ENCODE measurements around the gene SKI. TPM values are rescaled to one million over a fixed set of nuclear protein-coding genes. Genes with fewer than 3 reads are reported as not detected.

Gene SKI
- total and polyA plus RNA-seq, 2 of the 4 experiments (the other 2 are of a cell fraction), result 2.3 to 20.1 TPM

DNA sequence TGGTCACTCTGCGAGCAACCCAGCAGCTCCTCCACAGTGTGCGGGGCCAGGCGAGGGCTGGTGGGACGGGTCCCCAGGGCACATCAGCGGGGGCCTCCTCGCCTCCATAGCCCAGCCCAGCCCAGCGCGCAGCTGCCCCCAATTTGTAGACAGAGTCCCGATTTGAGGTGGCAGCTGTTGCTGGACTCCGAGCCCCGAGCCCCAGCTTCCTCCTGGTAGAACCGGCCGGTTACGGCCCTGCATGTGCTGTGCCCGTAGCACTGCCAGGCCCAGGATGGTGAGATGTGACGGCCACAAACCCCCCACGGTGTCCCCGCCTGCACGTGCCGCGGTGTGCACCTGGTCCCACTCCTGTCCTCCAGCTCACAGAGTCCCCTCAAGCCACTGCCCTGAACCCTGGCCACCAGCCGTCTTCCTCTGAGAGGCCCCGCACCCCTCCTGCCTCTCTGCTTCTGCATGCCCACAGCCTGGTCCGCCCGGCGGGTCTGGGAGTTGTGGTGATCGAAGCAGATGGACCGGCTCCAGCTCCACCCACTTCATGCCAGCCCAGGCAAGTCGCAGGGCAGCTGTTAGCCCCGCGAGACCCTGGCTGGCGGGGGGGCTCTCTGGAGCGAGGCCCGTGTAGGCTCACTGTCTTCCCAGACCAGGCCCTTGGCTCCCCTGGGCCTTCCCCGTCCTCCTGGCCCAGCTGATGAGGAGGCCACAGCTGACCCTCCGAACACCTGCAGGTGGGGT lies 107.8 kb downstream of the SKI start:
- Histone ChIP-seq H3K9me3 (ENCODE audit: control insufficient read depth, insufficient read depth, low read length) (peaks cover 7% of the 10 kb centered on the region), H3K9ac (ENCODE audit: low read depth, low read length) (no peak overlapping the region), H3K27ac (ENCODE audit: insufficient read depth, low read length) (no peak overlapping the region), H4K91ac (ENCODE audit: insufficient read depth, low read depth, low read length) (no peak overlapping the region), H3K4me1 (ENCODE audit: control insufficient read depth, insufficient read depth, low read length) (peaks cover 3% of the 10 kb centered on the region; the same call in 1 of the 2 replicates), H3K23ac (ENCODE audit: low read depth, low read length) (no peak overlapping the region), H4K20me1 (ENCODE audit: insufficient read depth, low read length) (no peaks in the 10 kb centered on the region), H4K8ac (ENCODE audit: low read depth in 2 of 2, low read length in 2 of 2) (no peak overlapping the region), H3K79me1 (ENCODE audit: low read depth in 1 of 2, low read length in 2 of 2) (no peaks in the 10 kb centered on the region), H2AFZ (replicated peaks; ENCODE audit: low read length, poor library complexity) (no peak overlapping the region), H2BK20ac (ENCODE audit: low read depth, low read length) (no peak overlapping the region), H4K5ac (ENCODE audit: low read depth, low read length) (no peak overlapping the region), H3K4me2 (ENCODE audit: low read depth, low read length) (no peak overlapping the region), H3K27me3 (ENCODE audit: control insufficient read depth, insufficient read depth, low read length) (no peaks in the 10 kb centered on the region; the same call in 1 of the 2 replicates), H3K4ac (ENCODE audit: low read depth, low read length) (no peak overlapping the region), H2BK15ac (ENCODE audit: low read depth, low read length) (no peak overlapping the region), H2AK9ac (replicated peaks; ENCODE audit: low read depth, low read length, poor library complexity) (peak overlapping the region; percentile 55), H3K56ac (ENCODE audit: extremely low read depth, insufficient read depth, low read length) (no peak overlapping the region), H3K9me1 (ENCODE audit: insufficient read depth, low read length) (no peaks in the 10 kb centered on the region), H3K14ac (replicated peaks; ENCODE audit: low read depth, low read length) (no peak overlapping the region), H2AK5ac (ENCODE audit: low read depth, low read length) (no peak overlapping the region), H2BK120ac (ENCODE audit: low read depth, low read length) (no peak overlapping the region), H2BK5ac (ENCODE audit: low read depth, low read length, poor library complexity, severe bottlenecking) (no peak overlapping the region), H3K36me3 (ENCODE audit: control insufficient read depth, insufficient read depth, low read length) (no peaks in the 10 kb centered on the region), H3K18ac (ENCODE audit: low read depth, low read length) (no peak overlapping the region), H3K4me3 (ENCODE audit: insufficient read depth, low read depth, low read length) (no peak overlapping the region)
- in situ Hi-C loops (cut with MboI; ENCODE audit: low sequenced_read_pairs), result no loop called here
- dilution Hi-C loops (cut with HindIII; ENCODE audit: low sequenced_read_pairs, unreplicated experiment), result no loop called here
- intact Hi-C loops (cut with micrococcal nuclease), result no loop called here
- DNase-seq (no peak), ATAC-seq (ENCODE audit: low read depth) (no peak)
- CTCF ChIA-PET, result no interaction called here
- TF ChIP-seq, protein P1, sequence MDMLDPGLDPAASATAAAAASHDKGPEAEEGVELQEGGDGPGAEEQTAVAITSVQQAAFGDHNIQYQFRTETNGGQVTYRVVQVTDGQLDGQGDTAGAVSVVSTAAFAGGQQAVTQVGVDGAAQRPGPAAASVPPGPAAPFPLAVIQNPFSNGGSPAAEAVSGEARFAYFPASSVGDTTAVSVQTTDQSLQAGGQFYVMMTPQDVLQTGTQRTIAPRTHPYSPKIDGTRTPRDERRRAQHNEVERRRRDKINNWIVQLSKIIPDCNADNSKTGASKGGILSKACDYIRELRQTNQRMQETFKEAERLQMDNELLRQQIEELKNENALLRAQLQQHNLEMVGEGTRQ (IDR thresholded peaks at IDR 0.05; ENCODE audit: low read depth, low read length), result no peak
- no peak for TF ChIP-seq MXI1 (IDR thresholded peaks at IDR 0.05; ENCODE audit: borderline replicate concordance, low read depth, low read length)
- TF ChIP-seq MAZ (IDR thresholded peaks at IDR 0.05; ENCODE audit: borderline replicate concordance, low read depth, low read length), result no peak
- no peak for TF ChIP-seq ELK1 (IDR thresholded peaks at IDR 0.05; ENCODE audit: borderline replicate concordance, low read depth, low read length)
- TF ChIP-seq CEBPB (IDR thresholded peaks at IDR 0.05; ENCODE audit: low read depth, low read length), result no peak
- TF ChIP-seq, protein P2, sequence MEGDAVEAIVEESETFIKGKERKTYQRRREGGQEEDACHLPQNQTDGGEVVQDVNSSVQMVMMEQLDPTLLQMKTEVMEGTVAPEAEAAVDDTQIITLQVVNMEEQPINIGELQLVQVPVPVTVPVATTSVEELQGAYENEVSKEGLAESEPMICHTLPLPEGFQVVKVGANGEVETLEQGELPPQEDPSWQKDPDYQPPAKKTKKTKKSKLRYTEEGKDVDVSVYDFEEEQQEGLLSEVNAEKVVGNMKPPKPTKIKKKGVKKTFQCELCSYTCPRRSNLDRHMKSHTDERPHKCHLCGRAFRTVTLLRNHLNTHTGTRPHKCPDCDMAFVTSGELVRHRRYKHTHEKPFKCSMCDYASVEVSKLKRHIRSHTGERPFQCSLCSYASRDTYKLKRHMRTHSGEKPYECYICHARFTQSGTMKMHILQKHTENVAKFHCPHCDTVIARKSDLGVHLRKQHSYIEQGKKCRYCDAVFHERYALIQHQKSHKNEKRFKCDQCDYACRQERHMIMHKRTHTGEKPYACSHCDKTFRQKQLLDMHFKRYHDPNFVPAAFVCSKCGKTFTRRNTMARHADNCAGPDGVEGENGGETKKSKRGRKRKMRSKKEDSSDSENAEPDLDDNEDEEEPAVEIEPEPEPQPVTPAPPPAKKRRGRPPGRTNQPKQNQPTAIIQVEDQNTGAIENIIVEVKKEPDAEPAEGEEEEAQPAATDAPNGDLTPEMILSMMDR (conservative IDR thresholded peaks at IDR 0.05; ENCODE audit: low read depth, low read length), result no peak
- TF ChIP-seq BHLHE40 (IDR thresholded peaks at IDR 0.05; ENCODE audit: low read depth, low read length), result no peak
- no peak for TF ChIP-seq RCOR1 (IDR thresholded peaks at IDR 0.05; ENCODE audit: insufficient replicate concordance, low read length)
- TF ChIP-seq MAFK (IDR thresholded peaks at IDR 0.05; ENCODE audit: low read depth, low read length), result no peak
- TF ChIP-seq CHD1 (IDR thresholded peaks at IDR 0.05; ENCODE audit: low read depth, low read length), result no peak
- TF ChIP-seq POLR2A (IDR thresholded peaks at IDR 0.05; ENCODE audit: low read depth, low read length), result no peak
- no peak for TF ChIP-seq SMC3 (IDR thresholded peaks at IDR 0.05; ENCODE audit: low read depth, low read length)
- TF ChIP-seq FOS (IDR thresholded peaks at IDR 0.05; ENCODE audit: low read depth, low read length), result no peak
- no peak for TF ChIP-seq NFE2L2 (IDR thresholded peaks at IDR 0.05; ENCODE audit: low read depth, low read length)
- TF ChIP-seq RAD21 (IDR thresholded peaks at IDR 0.05; ENCODE audit: low read length), result no peak
- no peak for TF ChIP-seq RFX5 (IDR thresholded peaks at IDR 0.05; ENCODE audit: low read depth, low read length)
- 93% methylated on average over 22 of the region's 36 CpGs; no CpG with 5 or more reads in 1 of the 2 experiments for WGBS, 2 experiments (ENCODE audit: extremely low coverage in 2 of 2, insufficient read length in 1 of 2)
- POLR2A ChIA-PET (ENCODE audit: unreplicated experiment), result no interaction called here
- no TSS peak for BruUV-seq (replicated peaks)
